Activated T-cell treated with anti-CD3 and anti-CD28 coated beads, Interleukin-2, amount 50 U/mL, for 1 hour (primary cell): ENCODE data around the gene SDC1.

Source experiments
- DNase-seq: peaks from one replicate; pipeline ENCODE4 v3.0.0-alpha.2; 2020

Gene SDC1

DNA sequence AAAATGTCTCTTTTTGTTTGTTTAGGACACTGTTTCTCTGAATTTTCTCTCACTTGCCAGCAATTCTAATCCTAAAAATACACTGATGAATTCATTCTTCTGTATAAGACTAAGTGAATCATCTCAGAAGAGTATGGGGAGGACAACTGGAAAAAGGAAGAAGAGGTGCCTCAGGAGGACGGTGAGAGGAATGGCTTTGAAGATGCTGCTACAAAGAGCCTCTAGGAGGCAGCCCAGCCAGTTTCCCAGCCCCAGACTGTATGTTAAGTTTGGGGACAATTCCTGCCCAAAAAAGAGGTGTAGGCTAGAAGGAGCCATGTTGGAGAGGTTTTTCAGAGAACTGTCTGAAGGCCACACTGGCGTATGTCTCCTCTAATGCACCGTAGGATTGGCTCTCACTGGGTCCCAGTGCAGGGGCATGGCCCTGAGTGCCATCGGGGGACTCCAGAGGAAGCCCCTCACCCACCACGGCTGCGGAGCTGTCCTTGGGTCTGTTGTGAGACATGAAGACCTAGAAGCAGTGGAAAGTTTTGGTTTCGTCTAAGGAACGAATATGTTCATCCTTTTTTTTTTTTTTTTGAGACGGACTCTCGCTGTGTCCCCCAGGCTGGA, 3.1 kb upstream of the SDC1 start:
- DNase-seq: no peak

DNA sequence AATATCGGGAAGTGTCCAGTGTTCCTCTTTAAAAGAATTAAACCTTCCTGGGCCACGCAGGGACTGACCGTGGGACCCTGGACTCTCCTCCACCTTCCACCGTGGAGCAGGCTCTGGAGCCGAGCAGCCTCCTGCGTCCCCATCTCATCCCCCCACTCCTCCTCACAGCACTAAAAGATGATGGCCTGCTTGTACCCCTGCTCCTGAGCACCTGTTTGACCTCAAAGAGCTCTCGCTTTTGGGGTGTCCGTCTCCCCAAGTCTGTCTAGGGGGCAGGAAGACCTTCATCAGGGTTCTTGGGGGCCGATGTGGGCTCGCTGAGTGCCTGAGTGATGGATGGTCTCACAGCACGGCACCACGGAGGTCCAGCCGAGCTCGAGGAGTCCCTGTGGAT, 1.2 kb upstream of the SDC1 start:
- no peak for DNase-seq

DNA sequence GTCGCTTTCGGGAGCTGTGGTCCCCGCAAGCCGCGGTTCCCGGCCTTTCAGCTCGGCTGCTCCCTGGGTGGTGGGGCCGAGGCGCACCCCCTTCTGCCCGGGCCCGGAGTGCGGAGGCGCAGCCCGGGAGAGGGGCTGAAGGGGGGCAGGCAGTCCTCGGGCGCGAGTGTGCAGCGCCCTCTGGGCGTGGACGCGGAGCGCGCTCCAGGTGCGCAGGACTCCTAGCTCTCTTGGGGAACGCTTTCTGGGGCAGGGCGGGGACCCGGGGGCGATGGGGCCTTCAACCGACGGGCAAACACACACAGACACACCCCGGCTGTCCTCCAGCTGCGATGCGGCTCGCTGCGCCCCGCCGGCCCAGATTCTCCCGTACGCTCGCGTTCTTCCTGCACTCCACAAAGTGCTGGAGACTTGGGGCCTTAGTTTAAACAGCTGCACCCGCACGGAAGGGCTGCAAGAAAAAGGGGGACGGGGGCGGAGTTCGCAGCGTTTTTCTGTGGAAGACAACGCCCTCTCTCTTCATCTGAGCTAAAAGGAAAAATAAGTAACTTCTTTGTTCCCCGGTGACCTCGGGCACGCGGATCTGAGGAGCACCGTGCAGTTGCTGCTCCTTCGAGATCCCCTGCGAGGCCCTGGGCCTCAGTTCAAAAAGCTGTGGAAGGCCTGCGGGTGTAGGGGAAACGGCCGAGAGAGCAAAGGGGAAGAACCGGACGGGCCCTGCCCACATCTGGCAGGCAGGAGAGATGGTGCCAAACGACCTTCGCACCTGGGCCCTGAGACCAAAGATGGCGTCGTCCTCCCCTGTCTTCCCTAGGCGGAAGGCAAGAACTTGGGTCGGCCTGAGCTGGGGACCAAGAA, 593 bp upstream of the SDC1 start:
- DNase-seq: peak; percentile 31

DNA sequence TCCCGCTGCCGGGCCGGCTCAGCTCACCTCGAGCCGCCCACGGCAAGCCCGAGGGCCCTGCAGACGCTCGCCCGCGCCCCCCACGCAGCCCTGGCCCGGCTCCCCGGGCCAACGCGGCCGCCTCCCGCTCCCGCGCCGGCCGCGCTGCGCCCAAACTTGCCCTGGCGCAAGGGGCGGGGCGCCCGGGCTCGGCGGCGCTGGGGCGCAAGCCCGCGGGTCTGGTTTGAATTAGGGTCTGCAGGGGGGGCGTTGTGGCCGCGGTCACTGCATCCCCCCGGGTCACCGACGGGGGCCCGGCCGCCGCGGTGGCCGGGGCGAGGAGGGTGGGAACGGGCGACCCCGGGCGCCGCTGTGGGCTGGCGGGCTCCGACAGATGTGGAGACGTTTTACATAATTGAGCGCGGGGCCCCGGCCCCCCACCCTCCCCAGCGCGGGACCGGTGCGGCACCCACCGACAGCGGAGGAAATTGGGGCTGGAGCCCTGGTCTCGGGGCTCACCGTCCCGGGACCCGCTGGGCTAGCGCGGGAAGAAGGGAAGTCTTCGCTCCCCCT, 690 bp downstream of the SDC1 start:
- DNase-seq: no peak

DNA sequence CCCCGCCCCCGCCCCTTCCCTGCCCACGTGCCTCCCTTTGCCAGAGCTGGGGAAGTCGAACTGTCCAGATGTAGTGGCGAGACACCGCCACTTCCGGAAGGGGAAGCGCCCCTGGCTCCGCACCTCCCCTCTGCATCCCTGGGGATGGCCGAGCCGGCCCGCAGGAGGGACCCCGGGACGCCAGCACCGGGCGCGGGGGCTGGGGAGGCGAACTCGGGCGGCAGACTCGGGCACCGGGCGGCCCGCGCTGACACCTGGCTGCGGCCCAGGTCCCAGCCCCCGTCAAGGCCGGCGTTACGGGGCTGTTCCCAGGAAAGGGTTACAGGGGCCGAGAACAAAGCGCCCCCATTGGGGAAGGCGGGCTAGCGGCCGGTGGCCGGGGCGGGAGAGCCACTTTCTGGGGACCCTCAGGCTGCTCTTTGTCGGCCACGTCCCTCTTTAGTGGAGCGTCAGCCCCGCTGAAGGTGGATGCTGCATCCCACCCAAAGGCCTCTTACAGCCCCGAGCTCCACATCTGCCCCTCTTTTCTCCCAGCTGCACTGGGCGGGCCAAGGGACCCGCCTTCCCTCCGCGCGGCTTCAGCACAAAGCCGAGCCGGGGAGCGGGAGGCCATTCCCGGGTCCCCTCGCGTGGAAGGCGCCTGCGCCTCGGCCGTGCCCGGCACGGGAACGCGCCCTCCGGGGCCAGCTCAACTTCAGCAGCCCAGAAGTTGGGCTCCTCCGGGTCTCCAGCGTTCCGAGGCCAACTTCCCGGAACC, 1.3 kb downstream of the SDC1 start:
- DNase-seq: no peak

DNA sequence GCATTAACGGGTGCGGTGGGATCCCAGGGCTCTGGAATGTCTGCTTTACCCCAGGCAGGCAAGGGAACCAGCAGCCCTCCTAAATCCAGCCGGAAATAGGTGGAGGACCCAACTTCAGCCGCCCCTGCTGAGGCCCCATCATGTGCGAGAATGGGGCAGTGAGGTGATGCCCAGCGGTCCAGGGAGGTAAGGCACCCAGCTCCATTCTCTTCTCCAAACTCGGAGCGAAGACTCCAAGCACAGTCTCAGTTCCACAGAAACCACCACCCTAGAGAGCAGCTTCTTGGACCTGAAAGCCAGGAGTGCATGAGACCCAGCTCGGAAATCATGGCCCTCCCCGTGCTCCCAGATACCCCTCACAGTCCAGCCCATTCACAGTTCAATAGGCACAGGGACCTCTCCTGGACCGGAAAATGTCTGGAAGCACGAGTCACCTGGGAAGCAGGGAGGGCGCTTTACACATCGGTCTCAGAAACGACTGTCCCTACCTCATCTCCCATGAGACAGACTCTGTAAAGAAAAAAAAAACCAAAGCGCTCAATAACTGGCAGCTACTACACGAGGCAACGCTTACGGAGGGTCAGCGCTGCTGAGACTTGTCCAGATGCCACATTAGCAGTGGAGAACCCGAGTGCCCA, 2.0 kb downstream of the SDC1 start:
- no peak for DNase-seq

DNA sequence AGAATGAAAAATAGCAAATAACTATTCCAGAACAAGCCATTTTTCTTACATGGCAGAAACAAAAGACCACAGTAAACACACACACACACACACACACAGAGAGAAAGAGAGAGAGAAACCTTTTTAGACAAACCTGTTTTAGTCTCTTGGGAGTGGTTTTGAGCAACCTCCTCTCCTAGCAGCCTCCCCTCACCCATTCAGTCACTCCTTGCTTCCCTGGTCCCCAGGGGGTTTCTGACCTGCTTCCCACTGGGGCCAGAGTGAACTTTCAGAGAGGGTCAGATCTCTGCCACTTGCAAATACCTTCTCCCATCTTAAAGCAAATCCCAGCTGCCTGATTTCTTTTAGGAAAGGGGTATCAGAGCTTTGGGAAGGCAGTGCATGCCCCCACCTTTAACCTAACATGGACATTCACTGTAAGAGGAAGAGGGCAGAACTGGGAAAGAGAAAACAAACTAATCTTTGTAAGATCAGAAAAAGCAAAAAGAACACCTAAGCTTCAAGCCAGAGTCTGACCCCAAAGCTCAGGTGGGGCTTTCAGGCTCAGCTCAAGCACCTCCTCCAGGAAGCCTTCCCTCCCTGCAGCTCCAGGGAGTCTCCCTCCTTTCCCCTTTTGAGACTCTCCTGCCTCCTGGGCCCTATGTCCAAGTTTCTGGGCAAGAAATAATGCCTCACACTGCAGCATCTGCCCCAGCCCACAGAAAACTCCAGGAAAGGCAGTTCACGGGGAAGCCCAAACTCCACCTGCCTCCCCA, 2.7 kb downstream of the SDC1 start:
- no peak for DNase-seq

DNA sequence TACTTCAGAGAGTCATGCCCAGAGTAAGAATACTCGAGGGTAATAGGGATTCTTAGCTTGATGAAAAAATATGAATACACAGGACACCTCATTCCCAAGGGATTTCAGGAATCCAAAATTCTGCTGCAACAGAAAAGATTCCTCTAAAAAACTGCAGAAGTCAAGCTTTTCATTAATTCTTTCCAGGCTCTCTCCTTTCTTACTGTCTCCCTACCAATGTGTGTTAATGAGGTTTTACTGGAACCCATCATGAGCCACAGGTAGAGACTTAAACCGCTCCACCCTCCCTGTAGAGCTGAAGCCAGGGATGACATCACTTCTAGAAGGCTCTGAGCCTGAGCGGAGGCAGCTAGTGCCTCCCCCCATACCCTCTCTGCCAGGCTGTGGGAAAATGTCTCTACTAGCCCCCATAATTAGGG, 3.4 kb downstream of the SDC1 start:
- no peak for DNase-seq

DNA sequence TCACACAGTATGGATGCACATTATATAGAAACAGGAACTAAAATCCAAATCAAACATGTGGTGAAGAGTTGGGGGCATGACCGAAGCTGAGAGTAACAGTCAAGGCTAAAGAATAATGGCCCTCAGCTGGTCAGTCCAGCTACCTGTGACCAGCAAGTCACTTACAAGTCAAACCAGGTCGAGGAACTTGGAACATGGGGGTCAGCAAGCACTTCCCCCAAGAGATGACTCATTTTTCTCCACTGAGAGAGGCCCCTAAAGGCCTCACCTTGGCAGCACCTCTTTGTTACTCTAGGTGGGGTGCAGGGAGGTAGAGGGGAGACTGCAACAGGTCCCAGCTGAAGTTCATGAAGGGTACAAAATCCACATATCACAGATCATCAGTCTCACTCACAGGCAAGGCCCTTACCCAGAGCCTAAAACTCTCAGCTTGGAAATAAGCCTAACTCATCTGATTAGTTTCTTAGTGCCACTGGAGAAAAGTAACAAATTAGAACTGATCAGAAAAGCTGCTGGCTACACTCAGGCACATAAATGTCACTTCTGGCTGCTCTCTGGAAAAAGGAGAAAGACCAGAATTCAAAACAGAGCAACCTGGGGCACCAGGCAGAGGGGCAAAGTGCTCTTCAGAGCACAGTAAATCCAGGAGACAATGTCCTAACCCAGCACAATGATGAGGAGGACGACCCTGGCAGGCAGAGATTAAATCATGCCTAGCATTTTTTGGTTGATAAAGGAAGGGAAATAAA, 4.0 kb downstream of the SDC1 start:
- no peak for DNase-seq

DNA sequence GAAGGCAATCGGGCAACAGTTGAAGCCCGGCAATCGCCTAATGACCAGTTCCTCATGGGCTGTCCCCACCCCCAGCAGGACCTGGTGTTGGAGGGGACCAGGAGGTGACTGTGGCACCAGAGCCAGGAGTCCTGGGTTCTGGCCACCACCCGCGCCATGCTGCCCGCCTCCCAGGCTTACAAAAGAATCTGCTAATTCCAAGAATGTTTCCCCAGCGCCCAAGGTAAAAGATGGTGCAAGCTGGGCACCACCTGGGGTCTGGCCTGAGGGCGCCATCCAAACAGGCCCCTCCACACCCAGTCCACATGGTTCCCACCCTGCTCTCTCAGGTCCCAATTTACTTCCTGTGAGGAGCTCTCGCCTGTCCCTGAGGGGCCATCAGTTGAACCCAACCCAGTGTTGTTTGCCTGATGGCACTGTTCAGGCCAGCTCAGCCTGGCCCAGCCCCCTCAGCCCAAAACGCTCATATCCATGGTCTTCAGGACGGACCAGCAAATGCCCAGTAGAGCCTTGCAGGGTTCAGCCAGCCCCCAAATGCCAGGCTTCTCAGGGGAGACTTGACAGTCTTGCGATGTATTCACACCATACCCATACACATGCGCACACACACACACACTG, 5.1 kb downstream of the SDC1 start:
- no peak for DNase-seq

DNA sequence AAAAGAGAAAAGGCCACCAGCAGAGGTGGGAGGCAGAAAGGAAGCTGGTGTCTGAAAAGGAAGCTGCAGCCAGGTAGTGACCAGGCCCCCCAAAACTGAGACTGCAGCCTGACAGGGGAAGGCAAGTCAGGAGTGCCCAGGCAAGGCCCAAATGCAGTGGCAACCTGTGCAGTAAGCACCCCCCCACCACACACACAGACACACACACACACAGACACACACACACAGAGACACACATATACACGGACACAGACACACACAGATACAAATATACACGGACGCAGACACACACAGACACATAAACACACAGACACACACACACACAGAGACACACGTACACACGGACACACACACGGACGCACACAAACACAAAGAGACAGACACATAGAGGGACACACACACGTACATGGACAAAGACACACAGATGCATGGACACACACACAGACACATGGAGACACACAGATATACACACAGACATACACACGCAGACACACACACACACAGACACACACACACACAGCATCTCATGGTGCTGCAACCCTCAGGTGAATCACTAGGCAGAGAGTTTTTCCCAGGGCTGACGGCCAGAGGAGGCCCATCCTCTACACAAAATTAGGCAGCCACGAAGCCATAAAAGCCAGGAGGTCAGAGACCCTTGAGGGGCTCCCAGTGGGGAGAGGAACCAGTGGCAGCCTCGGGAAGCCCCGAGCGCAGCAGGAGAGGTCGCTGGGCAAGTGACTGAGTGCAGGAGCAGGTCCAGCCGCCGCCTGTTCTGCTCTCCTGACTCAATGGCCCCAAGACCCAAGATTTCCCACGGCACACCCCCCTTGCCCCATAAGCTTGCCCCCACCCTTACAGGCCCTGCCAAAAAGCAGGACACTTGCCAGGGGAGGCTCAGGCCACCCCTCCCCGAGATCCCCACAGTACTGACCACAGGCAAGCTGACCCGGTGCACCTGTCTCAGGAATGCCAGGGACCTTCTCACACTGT, 6.3 kb downstream of the SDC1 start:
- DNase-seq: no peak

DNA sequence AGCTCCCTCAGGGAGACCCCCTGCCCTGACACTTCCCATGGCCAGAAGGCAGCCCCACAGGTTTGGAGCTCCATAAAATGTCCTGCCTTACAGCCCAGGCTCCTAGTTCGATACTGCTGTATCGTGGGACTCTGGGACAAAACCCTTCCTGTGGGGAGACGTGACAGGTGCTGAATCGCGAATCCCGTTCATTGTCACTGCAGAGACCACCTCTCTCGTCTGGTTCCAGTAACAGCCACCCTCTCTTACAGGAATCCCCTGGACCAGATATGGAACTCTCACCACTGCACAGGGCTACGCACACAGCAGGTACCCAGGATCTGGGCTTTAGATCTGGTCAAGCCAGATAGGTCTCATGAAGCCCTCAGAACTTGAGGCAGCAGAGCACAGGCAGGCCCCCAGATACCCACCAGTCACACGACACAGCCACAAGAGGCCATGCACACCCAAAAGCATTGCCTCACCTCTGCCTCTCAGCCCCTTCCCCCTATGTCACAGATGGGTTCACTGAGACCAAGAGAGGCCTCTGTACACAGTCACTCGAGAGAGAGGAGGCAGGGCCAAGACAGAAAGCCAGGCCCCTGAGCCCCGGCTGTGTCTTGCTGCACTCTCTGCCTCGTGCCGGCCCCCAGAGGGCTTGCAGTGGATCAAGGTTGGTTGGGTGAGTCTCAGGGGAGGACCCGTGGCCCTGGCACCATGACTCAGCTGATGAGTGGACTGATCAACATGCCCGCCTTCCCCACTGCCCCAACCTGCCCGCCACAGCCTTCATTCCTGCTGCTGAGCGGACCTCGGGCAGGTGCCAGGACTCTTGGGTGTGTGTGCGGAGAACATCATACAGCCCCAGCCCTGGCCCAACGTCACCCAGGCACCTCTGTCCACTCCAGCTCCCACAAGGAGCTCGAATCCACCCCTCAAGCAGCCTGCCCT, 7.6 kb downstream of the SDC1 start:
- no peak for DNase-seq

DNA sequence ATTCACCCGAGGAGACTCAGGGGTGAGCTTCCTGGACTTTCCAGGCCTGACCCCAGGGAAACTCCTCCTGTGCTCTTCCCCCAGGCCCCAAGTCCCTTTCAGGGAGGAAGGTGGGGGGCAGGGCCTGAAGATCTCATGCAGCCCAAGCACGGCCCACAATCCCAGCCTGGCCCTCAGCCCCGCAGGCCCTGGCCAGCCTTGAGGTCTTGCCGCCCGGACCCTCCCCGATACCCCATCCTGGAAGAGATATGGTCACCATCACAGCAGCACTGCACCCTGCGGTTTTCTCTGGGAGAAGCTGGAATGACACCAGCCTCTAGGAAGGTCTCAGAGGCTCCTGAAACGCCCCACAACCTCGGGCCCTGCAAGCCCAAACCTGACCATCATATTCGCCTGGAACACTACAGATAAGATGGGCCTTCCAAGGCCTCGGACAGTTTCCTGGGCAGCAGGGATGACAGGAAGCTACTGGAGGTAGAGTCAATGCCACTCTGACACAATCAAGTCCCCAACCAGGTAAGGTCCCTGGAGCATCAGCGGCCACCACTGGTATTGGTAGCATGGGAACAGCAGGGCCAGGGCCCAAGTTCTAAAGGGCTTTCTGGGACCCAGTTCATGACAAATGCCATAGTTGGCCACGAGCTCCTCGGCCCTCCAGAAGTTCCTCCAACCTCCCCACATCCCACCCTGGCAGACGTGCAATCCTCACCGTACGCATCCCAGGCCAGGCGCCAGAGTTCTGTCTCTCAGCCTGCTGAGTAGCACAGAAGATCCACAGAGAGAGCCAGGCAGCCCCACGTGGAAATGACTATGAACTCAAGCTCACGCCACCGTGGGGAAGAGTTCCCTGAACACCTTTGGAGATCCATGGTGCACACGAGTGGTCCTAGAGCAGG, 8.6 kb downstream of the SDC1 start:
- DNase-seq: no peak

DNA sequence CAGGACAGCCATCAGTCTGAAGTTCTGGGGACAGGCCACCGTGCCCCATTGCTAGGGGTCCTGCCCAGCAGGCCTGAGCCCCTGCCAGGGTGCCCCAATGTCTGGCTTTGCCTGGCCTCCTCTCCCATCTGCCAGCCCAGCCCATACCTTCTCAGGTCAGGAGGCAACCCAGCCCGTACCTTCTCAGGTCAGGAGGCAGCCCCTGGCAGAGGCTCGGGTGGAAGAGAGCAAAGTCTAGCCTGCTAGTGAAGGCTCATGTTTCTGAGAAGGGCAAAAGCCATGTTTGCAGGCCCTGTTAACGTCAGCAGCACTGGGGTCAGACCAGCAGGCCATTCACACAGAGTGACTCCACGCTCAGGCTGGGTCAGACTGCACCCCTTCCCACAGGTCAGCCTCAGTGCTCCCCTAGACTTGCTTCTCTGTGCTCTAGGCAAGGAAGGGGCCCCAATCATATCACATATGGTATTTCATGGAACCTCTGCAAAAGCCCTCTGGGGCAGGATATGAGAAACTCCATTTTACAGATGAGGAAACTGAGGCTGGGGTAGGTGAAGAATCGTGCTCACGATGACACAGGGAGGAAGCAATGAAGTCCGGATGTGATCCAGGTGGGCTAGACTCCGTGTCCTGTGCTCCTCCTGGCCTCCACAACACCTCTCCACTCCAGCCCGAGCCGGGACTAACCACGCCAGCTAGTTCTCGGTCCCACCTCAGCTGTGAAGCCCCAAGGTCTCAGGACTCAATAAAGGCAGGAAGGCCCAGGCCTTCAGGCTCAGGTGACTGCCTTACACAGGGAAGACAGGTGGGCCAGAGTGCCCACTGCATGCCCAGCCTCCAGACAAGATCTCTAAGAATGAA, 9.5 kb downstream of the SDC1 start:
- DNase-seq: no peak

DNA sequence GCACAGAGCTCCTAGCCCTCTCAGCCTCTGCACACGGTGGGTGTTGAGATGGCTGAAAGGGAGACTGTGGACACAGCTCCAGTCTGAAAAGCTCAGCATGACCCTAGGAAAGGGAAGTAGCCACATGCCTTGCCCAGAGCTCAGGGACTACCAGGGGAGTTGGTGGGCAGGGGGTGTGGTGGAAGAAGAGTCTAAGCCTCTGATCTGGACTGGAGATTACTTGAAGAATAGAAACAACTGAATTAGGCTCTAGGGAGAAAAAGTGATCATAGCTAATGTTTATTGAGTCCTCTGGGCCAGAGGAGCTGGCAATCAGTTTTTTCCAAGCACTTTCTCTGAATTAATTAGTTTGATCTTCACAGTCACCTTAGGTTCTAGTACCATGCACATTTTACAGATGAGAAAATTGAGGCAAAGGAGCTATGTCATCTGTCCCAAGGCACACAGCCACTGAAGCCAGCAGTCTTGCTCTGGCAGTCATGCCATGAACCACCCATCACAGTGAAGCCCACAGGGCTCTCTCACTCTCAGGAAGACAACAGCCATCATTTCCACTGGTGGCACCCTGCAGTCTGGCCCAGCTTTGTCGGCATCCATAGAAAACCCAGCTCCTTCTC, 10.3 kb downstream of the SDC1 start:
- DNase-seq: no peak
